K562 (cell line): ENCODE measurements around the gene OSGEPL1. TPM values are rescaled to one million over a fixed set of nuclear protein-coding genes. Genes with fewer than 3 reads are reported as not detected.

Experiments used
- ATAC-seq: fragments of 200-7000 bp; cut with Tn5 transposase; 3 replicates; pipeline ENCODE4 v1.9.1; 2020; ENCODE audit warnings: moderate library complexity
- BruUV-seq: library from RNA; stranded (reverse); fragments of 400-500 nt; replicated peaks from 2 replicates; lab custom pipeline; 2021; lab: Mats Ljungman, UMichigan
- CTCF ChIA-PET: fragments of 300-600 bp; formaldehyde crosslinking; extraction: SDS; loops from one replicate; lab custom pipeline; 2021; ENCODE audit warnings: low intra/inter-chr PET ratio; lab: Yijun Ruan, JAX
- POLR2A ChIA-PET: fragments of 300-600, 350-650 bp; sonication (Branson Sonifier 250); formaldehyde crosslinking; extraction: SDS; loops from one replicate; lab custom pipeline; 2021; ENCODE audit warnings: antibody characterized with exemption, inconsistent platforms; lab: Yijun Ruan, JAX
- DNase-seq, 4 experiments: peaks; one replicate each; pipeline versions ENCODE4 v3.0.0 to v3.0.0-alpha.2; 2011 to 2018; ENCODE audit warnings: low spot score in 3 of 4, mixed read lengths in 3 of 4; ENCODE audit errors: extremely low read depth in 1 of 4
- FAIRE-seq: peaks from 2 replicates; lab custom pipeline; 2011; peaks lifted over from hg19 to GRCh38; lab: Jason Lieb, UNC
- H2AFZ ChIP-seq: 2 replicates; pipeline ENCODE4 v1.6.0; 2011; ENCODE audit warnings: low read depth, low read length, control low read depth, inconsistent platforms
- H3K27ac ChIP-seq: fragments of 200-600 bp; 3 replicates; pipeline ENCODE4 v1.8.0; 2011; ENCODE audit warnings: low read depth, mild to moderate bottlenecking, control low read depth, inconsistent platforms, low read length, moderate library complexity, mixed read lengths; ENCODE audit errors: extremely low read depth
- H3K27me3 ChIP-seq, 2 experiments: fragments of 300-600 bp in 1 of 2; 2 replicates in 1 of 2; 3 replicates in 1 of 2; pipeline versions ENCODE4 v1.6.0 to v1.8.0; 2011; ENCODE audit warnings: inconsistent platforms in 2 of 2, low read length in 2 of 2, mild to moderate bottlenecking in 1 of 2, mixed read lengths in 1 of 2, moderate library complexity in 1 of 2; ENCODE audit not compliant: control insufficient read depth in 2 of 2, insufficient read depth in 2 of 2
- H3K36me3 ChIP-seq: fragments of 300-600 bp; 3 replicates; pipeline ENCODE4 v1.8.0; 2011; ENCODE audit warnings: mild to moderate bottlenecking, low read length, inconsistent platforms; ENCODE audit not compliant: control insufficient read depth, insufficient read depth
- H3K4me1 ChIP-seq, 2 experiments: fragments of 200-600 bp in 1 of 2; replicated peaks in 1 of 2; 2 replicates in 1 of 2; 3 replicates in 1 of 2; pipeline versions ENCODE4 v1.5.1 to v1.8.0; 2011; ENCODE audit warnings: inconsistent platforms in 2 of 2, low read length in 2 of 2, mild to moderate bottlenecking in 1 of 2, mixed read lengths in 1 of 2, moderate library complexity in 1 of 2; ENCODE audit not compliant: control insufficient read depth in 2 of 2, insufficient read depth in 2 of 2
- H3K4me2 ChIP-seq: 2 replicates; pipeline ENCODE4 v1.6.1; 2011; ENCODE audit warnings: low read length, control low read depth, inconsistent platforms, mixed read lengths; ENCODE audit not compliant: insufficient read depth
- H3K4me3 ChIP-seq: fragments of 200-600 bp; sonication (generic), shearing (Covaris generic); 2 replicates; pipeline ENCODE4 v1.5.1; 2016; ENCODE audit warnings: control low read depth, inconsistent platforms
- H3K79me2 ChIP-seq: fragments of 200-600 bp; 3 replicates; pipeline ENCODE4 v1.8.0; 2011; ENCODE audit warnings: low read length, inconsistent platforms; ENCODE audit not compliant: control insufficient read depth, insufficient read depth
- H3K9ac ChIP-seq, 2 experiments: 2 replicates each; pipeline versions ENCODE4 v1.6.0 to v1.6.1; 2011; ENCODE audit warnings: low read depth in 2 of 2, low read length in 2 of 2, control low read depth in 1 of 2, inconsistent platforms in 1 of 2, mild to moderate bottlenecking in 1 of 2, mixed read lengths in 1 of 2; ENCODE audit not compliant: insufficient read depth in 1 of 2
- H3K9me1 ChIP-seq: one replicate; pipeline ENCODE4 v1.6.0; 2011; ENCODE audit warnings: inconsistent platforms, mild to moderate bottlenecking, low read length, moderate library complexity; ENCODE audit not compliant: control insufficient read depth, insufficient read depth
- H3K9me3 ChIP-seq: replicated peaks from 2 replicates; pipeline ENCODE4 v1.5.1; 2011; ENCODE audit warnings: low read depth, low read length, inconsistent platforms; ENCODE audit not compliant: control insufficient read depth, insufficient read depth
- H4K20me1 ChIP-seq: replicated peaks from 2 replicates; pipeline ENCODE4 v1.6.1; 2011; ENCODE audit warnings: low read length, inconsistent platforms, mixed read lengths; ENCODE audit not compliant: control insufficient read depth, insufficient read depth
- CHD1 ChIP-seq: fragments of 200-600 bp; sonication (generic); IDR thresholded peaks from one replicate; pipeline ENCODE4 v1.6.1; 2012; ENCODE audit warnings: mild to moderate bottlenecking, moderate library complexity, low read length, inconsistent platforms
- ESRRB ChIP-seq: fragments of 250-450 bp; sonication (Bioruptor Pico); IDR thresholded peaks from 2 replicates; pipeline ENCODE4 v1.5.0; 2020; ENCODE audit warnings: mild to moderate bottlenecking, moderate library complexity, borderline replicate concordance
- GABPA ChIP-seq: fragments of 200-800 bp; sonication (Bioruptor generic); conservative IDR thresholded peaks from 2 replicates; pipeline ENCODE4 v1.6.1; 2016; ENCODE audit warnings: low read depth, missing genetic modification characterization, missing compliant biosample characterization
- HSF4 ChIP-seq: fragments of 250-450 bp; sonication (Bioruptor Pico); IDR thresholded peaks from 2 replicates; pipeline ENCODE4 v2.1.2; 2022; ENCODE audit warnings: mild to moderate bottlenecking, moderate library complexity, borderline replicate concordance
- JUNB ChIP-seq: fragments of 450-650 bp; formaldehyde crosslinking; conservative IDR thresholded peaks from 2 replicates; pipeline ENCODE4 v1.4.0; 2020; ENCODE audit warnings: mild to moderate bottlenecking
- WGBS: fragments of 100-300 bp; shearing (Covaris generic); methylation state at CpG from one replicate; pipeline ENCODE4 v1.1.6; 2016; ENCODE audit warnings: low coverage, mixed read lengths; ENCODE audit not compliant: insufficient coverage; ENCODE audit errors: missing lambda C conversion rate; 5-methylcytosine and 5-hydroxymethylcytosine counted together
- in situ Hi-C: fragments of 300-500 bp; cut with MboI; formaldehyde crosslinking; loops from 4 replicates; pipeline ENCODE4 v1.15.0; 2018; ENCODE audit warnings: inconsistent platforms, mixed read lengths
- intact Hi-C: fragments of 100-400 bp; cut with micrococcal nuclease; formaldehyde crosslinking; loops from 2 replicates; pipeline ENCODE4 v1.14.2; 2022
- polyA plus RNA-seq, 8 experiments: library from polyadenylated mRNA; depleted of rRNA in 4 of 8; stranded (reverse) in 5 of 8; unstranded in 3 of 8; fragments of >200 nt; fragmentation: Nextera tagmentation in 2 of 8; fragmentation: Illumina TruSeq in 1 of 8; extraction: Ambion mirVana in 2 of 8; extraction: Trizol in 1 of 8; gene quantifications; 2 replicates each; pipeline versions ENCODE4 v1.2.1 to v1.2.3, GENCODE V29; 2011 to 2014; ENCODE audit warnings: inconsistent platforms in 1 of 8, missing spikeins in 1 of 8
- total RNA-seq, 7 experiments: library from RNA; depleted of rRNA in 6 of 7; stranded (reverse); fragments of >200 nt in 6 of 7; fragmentation: Illumina TruSeq in 2 of 7; extraction: Trizol in 2 of 7; gene quantifications; 2 replicates each; pipeline versions ENCODE4 v1.2.1 to v1.2.3, GENCODE V29; 2011 to 2021; ENCODE audit warnings: low replicate concordance in 1 of 7
- TF ChIP-seq, protein P1 (sequence below): sonication (generic); formaldehyde crosslinking; IDR thresholded peaks from 2 replicates; pipeline ENCODE4 v1.5.0; 2020; ENCODE audit warnings: missing genetic modification reagents

The OSGEPL1 gene
- total and polyA plus RNA-seq, 9 of the 15 experiments (the other 6 are each of a cell fraction or from before 2014, with no cell fraction given) = 2.5 to 10.8 (median 6.5) TPM

DNA sequence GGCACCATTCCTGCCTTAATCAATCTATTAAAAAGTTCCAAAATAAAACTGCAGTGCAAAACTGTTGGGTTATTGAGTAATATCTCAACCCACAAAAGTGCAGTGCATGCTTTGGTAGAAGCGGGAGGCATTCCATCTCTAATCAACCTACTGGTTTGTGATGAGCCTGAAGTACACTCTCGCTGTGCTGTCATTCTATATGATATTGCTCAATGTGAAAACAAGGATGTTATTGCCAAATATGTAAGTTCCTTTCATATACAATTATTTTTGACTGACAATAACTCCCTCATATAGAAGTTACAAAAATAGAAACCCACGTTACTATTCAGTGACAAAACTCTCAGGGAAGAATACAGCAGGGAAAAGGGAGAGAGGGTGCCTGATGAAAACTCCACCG, 43.0 kb downstream of the OSGEPL1 start:
- Histone ChIP-seq H2AFZ (no peak overlapping the region), H3K4me3 (no peak overlapping the region), H3K9me1 (no peaks in the 10 kb centered on the region), H3K9me3 (no peaks in the 10 kb centered on the region), H4K20me1 (no peaks in the 10 kb centered on the region), H3K4me1 (no peaks in the 10 kb centered on the region), H3K27ac (no peak overlapping the region), H3K79me2 (no peaks in the 10 kb centered on the region), H3K4me2 (no peak overlapping the region), H3K36me3 (no peaks in the 10 kb centered on the region), H3K27me3 (no peaks in the 10 kb centered on the region), H3K9ac (no peak overlapping the region)
- in situ Hi-C loops (no loop called here), intact Hi-C loops (no loop called here)
- ChIA-PET POLR2A (no interaction called here), CTCF (no interaction called here)
- no peak for ATAC-seq
- no peak for FAIRE-seq
- TF ChIP-seq JUNB (CRISPR knock-in tag) (no peak), CHD1 (no peak), ESRRB (no peak), HSF4 (CRISPR knock-in tag) (no peak), GABPA (tag) (no peak)
- TF ChIP-seq, protein P1, sequence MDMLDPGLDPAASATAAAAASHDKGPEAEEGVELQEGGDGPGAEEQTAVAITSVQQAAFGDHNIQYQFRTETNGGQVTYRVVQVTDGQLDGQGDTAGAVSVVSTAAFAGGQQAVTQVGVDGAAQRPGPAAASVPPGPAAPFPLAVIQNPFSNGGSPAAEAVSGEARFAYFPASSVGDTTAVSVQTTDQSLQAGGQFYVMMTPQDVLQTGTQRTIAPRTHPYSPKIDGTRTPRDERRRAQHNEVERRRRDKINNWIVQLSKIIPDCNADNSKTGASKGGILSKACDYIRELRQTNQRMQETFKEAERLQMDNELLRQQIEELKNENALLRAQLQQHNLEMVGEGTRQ (CRISPR knock-in tag) = no peak
- BruUV-seq = no TSS peak
- WGBS = 24% methylated on average over 4 of the region's 4 CpGs
- DNase-seq = no peak
